ENCODE data around the gene ODAD3. TPM values are rescaled to one million over a fixed set of nuclear protein-coding genes. Genes with fewer than 3 reads are reported as not detected.

ODAD3 gene
- polyA plus RNA-seq, 4 donors: 0.25 to 0.30 TPM; not detected in 2

- no peaks in the 10 kb centered on the region for H3K36me3 ChIP-seq (ENCODE audit: control insufficient read depth in 3 of 3, insufficient read depth in 2 of 3, low read depth in 1 of 3, low read length in 3 of 3)
- 3 to 6% (median 4%) methylated on average over 46 to 56 of the region's 56 CpGs for WGBS, 3 donors
- H3K4me3 ChIP-seq (ENCODE audit: low read depth in 1 of 3, low read length in 3 of 3): peak overlapping the region in 2 of 3 donors; percentile 15 to 34
- FAIRE-seq (no peak), DNase-seq (peak; percentile 59 to 66)
- peaks cover 6 to 68% (median 18%) of the 10 kb centered on the region in 3 donors for H3K27me3 ChIP-seq (ENCODE audit: control insufficient read depth in 3 of 3, insufficient read depth in 3 of 3, low read length in 3 of 3)
- H3K9me3 ChIP-seq (ENCODE audit: control insufficient read depth in 2 of 2, insufficient read depth in 1 of 2, low read depth in 1 of 2, low read length in 1 of 2): peaks cover 0 to 4% of the 10 kb centered on the region in 2 donors
- H3K4me1 ChIP-seq (ENCODE audit: control insufficient read depth in 3 of 3, insufficient read depth in 2 of 3, low read depth in 1 of 3, low read length in 2 of 3): peaks cover 0 to 33% (median 0%) of the 10 kb centered on the region in 3 donors
- no peak overlapping the region for H3K27ac ChIP-seq (ENCODE audit: low read depth in 1 of 3, low read length in 2 of 3)
Observed at GRCh38 chr19:11422163-11423065, 12.5 kb downstream of the ODAD3 start.

GRCh38 chr19:11421371-11422098, 13.4 kb downstream of the ODAD3 start:
- H3K27me3 ChIP-seq (ENCODE audit: control insufficient read depth in 3 of 3, insufficient read depth in 3 of 3, low read length in 3 of 3): peaks cover 6 to 77% (median 18%) of the 10 kb centered on the region in 3 donors
- H3K27ac ChIP-seq (ENCODE audit: low read depth in 1 of 3, low read length in 2 of 3): no peak overlapping the region
- peak overlapping the region in 1 of 3 donors; percentile 34 for H3K4me3 ChIP-seq (ENCODE audit: low read depth in 1 of 3, low read length in 3 of 3)
- H3K9me3 ChIP-seq (ENCODE audit: control insufficient read depth in 2 of 2, insufficient read depth in 1 of 2, low read depth in 1 of 2, low read length in 1 of 2): peaks cover 0 to 4% of the 10 kb centered on the region in 2 donors
- peaks cover 0 to 33% (median 0%) of the 10 kb centered on the region in 3 donors for H3K4me1 ChIP-seq (ENCODE audit: control insufficient read depth in 3 of 3, insufficient read depth in 2 of 3, low read depth in 1 of 3, low read length in 2 of 3)
- 11 to 14% (median 12%) methylated on average over 36 of the region's 36 CpGs for WGBS, 3 donors
- no peaks in the 10 kb centered on the region for H3K36me3 ChIP-seq (ENCODE audit: control insufficient read depth in 3 of 3, insufficient read depth in 2 of 3, low read depth in 1 of 3, low read length in 3 of 3)
- DNase-seq: peak in 1 of 2 donors; percentile 22
- FAIRE-seq: no peak

- Histone ChIP-seq H3K36me3 (ENCODE audit: control insufficient read depth in 3 of 3, insufficient read depth in 2 of 3, low read depth in 1 of 3, low read length in 3 of 3) (no peaks in the 10 kb centered on the region), H3K27ac (ENCODE audit: low read depth in 1 of 3, low read length in 2 of 3) (no peak overlapping the region), H3K4me3 (ENCODE audit: low read depth in 1 of 3, low read length in 3 of 3) (peak overlapping the region in 1 of 3 donors; percentile 22), H3K9me3 (ENCODE audit: control insufficient read depth in 2 of 2, insufficient read depth in 1 of 2, low read depth in 1 of 2, low read length in 1 of 2) (peaks cover 0 to 4% of the 10 kb centered on the region in 2 donors), H3K4me1 (ENCODE audit: control insufficient read depth in 3 of 3, insufficient read depth in 2 of 3, low read depth in 1 of 3, low read length in 2 of 3) (peaks cover 0 to 33% (median 0%) of the 10 kb centered on the region in 3 donors), H3K27me3 (ENCODE audit: control insufficient read depth in 3 of 3, insufficient read depth in 3 of 3, low read length in 3 of 3) (peaks cover 6 to 84% (median 18%) of the 10 kb centered on the region in 3 donors)
- WGBS, 3 donors: 5 to 7% (median 7%) methylated on average over 43 to 46 of the region's 46 CpGs
- peak in 1 of 2 donors; percentile 39 for DNase-seq
- no peak for FAIRE-seq
Observed at GRCh38 chr19:11420429-11421370, 14.2 kb downstream of the ODAD3 start.

GRCh38 chr19:11418549-11419506, 16.1 kb downstream of the ODAD3 start, which contains the start of gene RGL3:
TSS of gene RGL3 (minus strand) at chr19:11419314. CDS start at chr19:11419278, 36 bp downstream.
- FAIRE-seq: no peak
- 3 to 4% (median 3%) methylated on average over 53 to 72 of the region's 72 CpGs for WGBS, 3 donors
- Histone ChIP-seq H3K4me1 (ENCODE audit: control insufficient read depth in 3 of 3, insufficient read depth in 2 of 3, low read depth in 1 of 3, low read length in 2 of 3) (peaks cover 0 to 32% (median 0%) of the 10 kb centered on the region in 3 donors), H3K36me3 (ENCODE audit: control insufficient read depth in 3 of 3, insufficient read depth in 2 of 3, low read depth in 1 of 3, low read length in 3 of 3) (no peaks in the 10 kb centered on the region), H3K4me3 (ENCODE audit: low read depth in 1 of 3, low read length in 3 of 3) (peak within 1 kb of the TSS in 2 of 3 donors; percentile 12 to 20), H3K27me3 (ENCODE audit: control insufficient read depth in 3 of 3, insufficient read depth in 3 of 3, low read length in 3 of 3) (peaks cover 6 to 80% (median 18%) of the 10 kb centered on the region in 3 donors), H3K27ac (ENCODE audit: low read depth in 1 of 3, low read length in 2 of 3) (no peak within 1 kb of the TSS), H3K9me3 (ENCODE audit: control insufficient read depth in 2 of 2, insufficient read depth in 1 of 2, low read depth in 1 of 2, low read length in 1 of 2) (peaks cover 0 to 4% of the 10 kb centered on the region in 2 donors)
- DNase-seq: peak in 1 of 2 donors; percentile 50

GRCh38 chr19:11418094-11418548, 16.8 kb downstream of the ODAD3 start:
- no peak overlapping the region for H3K4me3 ChIP-seq (ENCODE audit: low read depth in 1 of 3, low read length in 3 of 3)
- no peak for FAIRE-seq
- no peak for DNase-seq
- H3K9me3 ChIP-seq (ENCODE audit: control insufficient read depth in 2 of 2, insufficient read depth in 1 of 2, low read depth in 1 of 2, low read length in 1 of 2): peaks cover 0 to 4% of the 10 kb centered on the region in 2 donors
- H3K36me3 ChIP-seq (ENCODE audit: control insufficient read depth in 3 of 3, insufficient read depth in 2 of 3, low read depth in 1 of 3, low read length in 3 of 3): no peaks in the 10 kb centered on the region
- WGBS, 3 donors: 3 to 7% (median 4%) methylated on average over 9 to 14 of the region's 16 CpGs
- no peak overlapping the region for H3K27ac ChIP-seq (ENCODE audit: low read depth in 1 of 3, low read length in 2 of 3)
- H3K4me1 ChIP-seq (ENCODE audit: control insufficient read depth in 3 of 3, insufficient read depth in 2 of 3, low read depth in 1 of 3, low read length in 2 of 3): peaks cover 0 to 32% (median 0%) of the 10 kb centered on the region in 3 donors
- peaks cover 6 to 73% (median 14%) of the 10 kb centered on the region in 3 donors for H3K27me3 ChIP-seq (ENCODE audit: control insufficient read depth in 3 of 3, insufficient read depth in 3 of 3, low read length in 3 of 3)

GRCh38 chr19:11416346-11417052, 18.4 kb downstream of the ODAD3 start:
- peaks cover 3 to 56% (median 13%) of the 10 kb centered on the region in 3 donors for H3K27me3 ChIP-seq (ENCODE audit: control insufficient read depth in 3 of 3, insufficient read depth in 3 of 3, low read length in 3 of 3)
- H3K9me3 ChIP-seq (ENCODE audit: control insufficient read depth in 2 of 2, insufficient read depth in 1 of 2, low read depth in 1 of 2, low read length in 1 of 2): no peaks in the 10 kb centered on the region
- no peak overlapping the region for H3K4me3 ChIP-seq (ENCODE audit: low read depth in 1 of 3, low read length in 3 of 3)
- H3K36me3 ChIP-seq (ENCODE audit: control insufficient read depth in 3 of 3, insufficient read depth in 2 of 3, low read depth in 1 of 3, low read length in 3 of 3): no peaks in the 10 kb centered on the region
- peaks cover 0 to 19% (median 0%) of the 10 kb centered on the region in 3 donors for H3K4me1 ChIP-seq (ENCODE audit: control insufficient read depth in 3 of 3, insufficient read depth in 2 of 3, low read depth in 1 of 3, low read length in 2 of 3)
- no peak for DNase-seq
- no peak overlapping the region for H3K27ac ChIP-seq (ENCODE audit: low read depth in 1 of 3, low read length in 2 of 3)
- FAIRE-seq: no peak
- WGBS, 3 donors: 62 to 81% (median 66%) methylated on average over 17 of the region's 17 CpGs

Measured in small intestine (tissue), 7 donors.